Common myeloid progenitor, CD34-positive (primary cell): Measurements from ENCODE around the gene DPP10.

Experiments used
- CTCF ChIA-PET: fragments of 350-600 bp; sonication (Branson Sonifier 250); formaldehyde crosslinking; loops from one replicate; lab custom pipeline; 2021; ENCODE audit warnings: antibody characterized with exemption; lab: Charles Lee
- POLR2A ChIA-PET: fragments of 350-600 bp; sonication (Branson Sonifier 250); formaldehyde crosslinking; loops from one replicate; lab custom pipeline; 2021; ENCODE audit warnings: antibody characterized with exemption; lab: Charles Lee
- DNase-seq, 3 donors: peaks; one replicate each; pipeline versions ENCODE4 v3.0.0 to v3.0.0-alpha.2; 2013
- H3K27ac ChIP-seq, 2 experiments: 1 replicate in 1 of 2; 2 replicates in 1 of 2; pipeline ENCODE4 v1.7.0; 2013; ENCODE audit warnings: inconsistent platforms in 2 of 2, low read length in 2 of 2, mild to moderate bottlenecking in 2 of 2, low read depth in 1 of 2, moderate library complexity in 1 of 2; ENCODE audit not compliant: severe bottlenecking in 2 of 2, insufficient read depth in 1 of 2, poor library complexity in 1 of 2
- H3K27me3 ChIP-seq, 5 experiments: replicated peaks in 2 of 5; 1 replicate in 3 of 5; 2 replicates in 2 of 5; pipeline versions ENCODE4 v1.6.1 to v1.7.0; 2013; ENCODE audit warnings: low read length in 4 of 5, mild to moderate bottlenecking in 2 of 5, moderate library complexity in 2 of 5, inconsistent platforms in 1 of 5; ENCODE audit not compliant: insufficient read depth in 5 of 5, control insufficient read depth in 4 of 5
- H3K36me3 ChIP-seq, 4 experiments: 1 replicate in 2 of 4; 2 replicates in 2 of 4; pipeline versions ENCODE4 v1.6.1 to v1.7.0; 2013; ENCODE audit warnings: low read length in 3 of 4, control low read depth in 1 of 4, mild to moderate bottlenecking in 1 of 4; ENCODE audit not compliant: control insufficient read depth in 4 of 4, insufficient read depth in 4 of 4
- H3K4me1 ChIP-seq, 4 experiments: 1 replicate in 3 of 4; 2 replicates in 1 of 4; pipeline versions ENCODE4 v1.6.1 to v1.7.1; 2013; ENCODE audit warnings: low read length in 3 of 4, mild to moderate bottlenecking in 3 of 4, control low read depth in 1 of 4, inconsistent platforms in 1 of 4, moderate library complexity in 1 of 4; ENCODE audit not compliant: control insufficient read depth in 4 of 4, insufficient read depth in 4 of 4; ENCODE audit errors: control extremely low read depth in 1 of 4
- H3K4me3 ChIP-seq, 7 experiments: 1 replicate in 4 of 7; 2 replicates in 3 of 7; pipeline versions ENCODE4 v1.5.1 to v1.7.0; 2013; ENCODE audit warnings: mild to moderate bottlenecking in 7 of 7, low read length in 6 of 7, moderate library complexity in 6 of 7, inconsistent platforms in 2 of 7, low read depth in 2 of 7, control low read depth in 1 of 7; ENCODE audit not compliant: insufficient read depth in 4 of 7, control insufficient read depth in 1 of 7; ENCODE audit errors: extremely low read depth in 1 of 7
- H3K9me3 ChIP-seq, 5 experiments: 1 replicate in 4 of 5; 2 replicates in 1 of 5; pipeline versions ENCODE4 v1.6.1 to v1.7.1; 2013; ENCODE audit warnings: low read length in 4 of 5, mild to moderate bottlenecking in 2 of 5, inconsistent platforms in 1 of 5, low read depth in 1 of 5, moderate library complexity in 1 of 5; ENCODE audit not compliant: control insufficient read depth in 4 of 5, insufficient read depth in 2 of 5; ENCODE audit errors: control extremely low read depth in 1 of 5
- WGBS: methylation state at CpG from one replicate; pipeline ENCODE4 v1.1.5; 2013; ENCODE audit not compliant: insufficient coverage; 5-methylcytosine and 5-hydroxymethylcytosine counted together

The DPP10 gene

DNA sequence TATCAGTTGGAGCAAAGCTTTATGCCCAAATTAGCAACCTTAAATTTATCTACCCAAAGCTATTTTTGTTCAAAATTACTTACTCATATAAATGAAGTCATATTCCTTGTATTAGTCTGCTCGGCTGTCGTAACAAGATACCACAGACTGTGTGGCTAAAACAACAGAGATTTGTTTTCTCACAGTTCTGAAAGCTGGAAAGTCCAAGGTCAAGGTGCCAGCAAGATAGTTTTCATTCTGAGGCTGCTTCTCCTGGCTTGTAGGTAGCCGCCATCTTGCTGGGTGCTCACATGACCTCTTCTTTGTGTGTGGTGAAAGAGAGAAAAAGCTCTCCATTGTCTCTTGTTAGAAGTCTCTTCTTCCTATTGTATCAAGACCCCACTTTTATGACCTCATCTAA, 15.7 kb upstream of the DPP10 start:
- 100% methylated on average over 2 of the region's 3 CpGs for WGBS
- POLR2A ChIA-PET, result no interaction called here
- no peaks in the 10 kb centered on the region for H3K36me3 ChIP-seq

DNA sequence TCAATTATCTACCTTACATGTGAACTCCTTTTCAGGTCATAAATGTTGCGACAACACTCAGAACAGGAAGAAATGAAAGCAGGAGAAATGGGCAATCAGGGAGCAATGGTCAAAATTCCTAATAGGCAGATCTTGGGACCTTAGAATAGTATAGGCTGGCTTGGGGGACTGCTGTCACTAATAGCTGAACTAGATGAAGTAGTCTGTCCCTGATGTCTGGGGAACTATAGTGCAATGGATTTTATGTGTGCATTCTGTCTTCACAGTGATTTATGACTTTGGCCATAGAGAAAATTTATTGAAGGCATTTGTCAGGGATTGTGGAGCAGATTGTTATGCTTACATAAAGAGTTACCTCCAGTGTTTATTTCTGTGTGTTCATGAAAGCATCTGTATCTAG, 6.1 kb upstream of the DPP10 start:
- no peaks in the 10 kb centered on the region for H3K4me1 ChIP-seq
- no peak for DNase-seq
- no CpG with 5 or more reads among the region's 1 CpG for WGBS
- ChIA-PET CTCF (no interaction called here), POLR2A (no interaction called here)
- H3K27me3 ChIP-seq, result no peaks in the 10 kb centered on the region
- no peak overlapping the region for H3K27ac ChIP-seq
- H3K4me3 ChIP-seq, result no peak overlapping the region
- peaks cover 0 to 1% (median 0%) of the 10 kb centered on the region in 5 experiments for H3K9me3 ChIP-seq
- no peaks in the 10 kb centered on the region for H3K36me3 ChIP-seq

More for the DNA sequence above, 15.7 kb upstream of the DPP10 start:
- Histone ChIP-seq H3K27me3 (no peaks in the 10 kb centered on the region), H3K4me3 (no peak overlapping the region), H3K4me1 (no peaks in the 10 kb centered on the region), H3K27ac (no peak overlapping the region), H3K9me3 (no peaks in the 10 kb centered on the region)
- DNase-seq, result no peak
- CTCF ChIA-PET, result interaction anchor here (1.2 kb wide), 1 partner anchor 28 kb away, joined by 3 read pairs; no protein-coding TSS in a partner anchor

DNA sequence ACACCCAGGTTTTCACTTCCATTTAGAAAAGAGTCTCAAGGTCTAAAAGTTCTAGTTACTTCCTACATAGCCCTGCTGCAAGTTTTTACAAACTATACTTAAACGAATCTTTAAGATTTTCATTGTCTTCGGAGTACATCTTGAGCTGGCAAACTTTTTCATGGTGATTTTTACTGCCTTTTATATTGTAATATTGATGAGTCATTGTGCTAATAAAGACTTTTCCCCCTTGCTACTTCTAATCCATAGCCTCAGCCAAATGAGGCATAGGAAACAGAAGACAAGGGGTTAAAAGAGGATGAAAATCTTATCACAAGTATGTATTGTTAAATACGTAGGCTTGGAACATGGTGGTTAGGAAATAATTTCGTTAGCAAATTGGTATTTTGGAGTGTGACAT, 4.1 kb downstream of the DPP10 start:
- WGBS, result 80% methylated on average over 2 of the region's 4 CpGs
- POLR2A ChIA-PET, result no interaction called here
- H3K9me3 ChIP-seq, result peaks cover 0 to 1% (median 0%) of the 10 kb centered on the region in 5 experiments
- CTCF ChIA-PET, result no interaction called here
- no peaks in the 10 kb centered on the region for H3K36me3 ChIP-seq
- H3K4me3 ChIP-seq, result no peak overlapping the region
- no peak overlapping the region for H3K27ac ChIP-seq
- H3K27me3 ChIP-seq, result no peaks in the 10 kb centered on the region
- DNase-seq, result no peak
- no peaks in the 10 kb centered on the region for H3K4me1 ChIP-seq

DNA sequence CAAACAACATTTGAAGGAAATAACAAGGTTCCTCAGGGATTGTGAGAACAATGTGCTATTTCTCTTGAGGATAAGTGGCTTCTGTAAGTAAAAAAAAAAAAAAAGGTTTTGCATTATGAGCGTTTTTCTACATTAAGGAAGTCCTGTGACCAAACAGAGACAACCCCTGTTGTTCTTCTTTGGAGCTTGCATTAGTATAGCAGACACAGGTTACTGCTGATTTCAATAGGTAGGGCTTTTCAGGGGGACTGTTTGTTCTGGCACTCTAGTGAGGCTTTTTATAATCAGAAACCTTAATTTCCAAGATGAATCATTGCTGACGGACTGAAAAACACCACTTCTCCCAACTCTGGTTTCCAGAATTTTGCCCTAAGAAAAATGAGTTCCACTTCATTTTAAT, 8.2 kb downstream of the DPP10 start:
- Histone ChIP-seq H3K27ac (no peak overlapping the region), H3K36me3 (no peaks in the 10 kb centered on the region), H3K27me3 (no peaks in the 10 kb centered on the region), H3K4me1 (no peaks in the 10 kb centered on the region), H3K9me3 (no peaks in the 10 kb centered on the region), H3K4me3 (no peak overlapping the region)
- POLR2A ChIA-PET, result interaction anchor here (0.9 kb wide), 1 partner anchor 39 kb away, joined by 4 read pairs; no protein-coding TSS in a partner anchor
- DNase-seq, result no peak
- CTCF ChIA-PET, result no interaction called here
- no CpG with 5 or more reads among the region's 2 CpGs for WGBS

DNA sequence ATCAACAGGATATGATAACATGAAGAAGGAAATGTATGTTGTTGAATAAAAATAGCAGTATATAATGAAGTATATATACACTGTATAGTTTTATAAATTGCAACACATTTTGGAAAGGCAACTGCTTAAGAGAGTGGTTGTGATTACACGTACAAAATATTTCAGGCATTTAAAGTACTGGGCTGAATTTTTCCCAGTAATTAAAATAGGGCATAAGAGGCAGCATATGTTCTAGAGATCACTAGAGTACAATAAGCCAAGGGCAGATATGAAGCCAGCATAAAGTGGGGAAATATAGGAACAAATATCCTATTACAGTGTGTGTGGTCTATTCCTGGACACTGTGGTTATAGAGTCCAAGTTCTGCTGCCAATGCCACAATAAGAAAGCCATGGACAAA, 14.1 kb downstream of the DPP10 start:
- WGBS, result 100% methylated on average over 1 of the region's 1 CpG
- no peaks in the 10 kb centered on the region for H3K36me3 ChIP-seq
- CTCF ChIA-PET, result no interaction called here
- no peak overlapping the region for H3K27ac ChIP-seq
- no peak overlapping the region for H3K4me3 ChIP-seq
- peaks cover 0 to 2% (median 0%) of the 10 kb centered on the region in 5 experiments for H3K27me3 ChIP-seq
- H3K9me3 ChIP-seq, result no peaks in the 10 kb centered on the region
- POLR2A ChIA-PET, result no interaction called here
- DNase-seq, result no peak
- no peaks in the 10 kb centered on the region for H3K4me1 ChIP-seq

DNA sequence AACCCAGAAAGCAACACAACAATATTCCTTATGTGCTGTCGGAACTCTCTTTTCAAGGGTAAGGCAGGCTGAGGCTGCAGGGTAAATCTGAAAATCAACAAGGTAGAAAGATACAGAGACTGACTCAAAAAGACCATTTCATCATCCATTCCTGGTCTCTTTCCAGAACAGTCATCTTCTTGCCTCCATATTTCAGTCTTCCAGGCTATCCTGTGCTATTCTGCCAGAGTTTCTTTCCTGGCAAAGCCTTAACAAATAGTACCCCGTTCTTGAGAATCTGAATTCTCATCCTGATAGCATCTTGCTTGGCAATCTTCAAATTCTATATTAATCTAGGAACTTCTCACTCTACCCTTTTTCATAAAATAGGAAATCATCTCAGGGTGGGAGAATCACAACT, 15.5 kb downstream of the DPP10 start:
- Histone ChIP-seq H3K27me3 (peaks cover 0 to 2% (median 0%) of the 10 kb centered on the region in 5 experiments), H3K9me3 (no peaks in the 10 kb centered on the region), H3K36me3 (no peaks in the 10 kb centered on the region), H3K27ac (no peak overlapping the region), H3K4me1 (no peaks in the 10 kb centered on the region), H3K4me3 (no peak overlapping the region)
- POLR2A ChIA-PET, result no interaction called here
- CTCF ChIA-PET, result no interaction called here
- 100% methylated on average over 1 of the region's 2 CpGs for WGBS
- no peak for DNase-seq

DNA sequence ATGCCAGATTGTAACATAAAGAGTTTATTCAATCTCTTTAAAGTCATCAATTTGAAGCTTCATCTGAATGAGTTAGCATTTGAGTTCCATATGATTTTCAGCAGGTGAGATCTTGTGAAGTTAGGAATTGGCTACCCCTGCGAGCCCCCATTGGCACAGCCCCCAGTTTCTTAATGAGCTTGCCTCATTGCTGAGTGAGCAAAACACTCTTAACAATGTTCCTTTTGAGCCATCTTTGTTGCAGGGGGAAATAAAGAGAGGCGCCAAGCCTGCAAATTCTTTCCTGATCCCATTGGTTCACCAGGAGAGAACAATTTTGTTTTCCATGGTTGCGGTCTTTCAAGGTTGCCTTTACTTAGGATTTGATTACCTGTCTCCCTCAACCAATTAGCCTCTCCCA, 18.7 kb downstream of the DPP10 start:
- Histone ChIP-seq H3K4me3 (no peak overlapping the region), H3K4me1 (no peaks in the 10 kb centered on the region), H3K27ac (no peak overlapping the region), H3K36me3 (no peaks in the 10 kb centered on the region), H3K9me3 (no peaks in the 10 kb centered on the region), H3K27me3 (peaks cover 0 to 2% (median 0%) of the 10 kb centered on the region in 5 experiments)
- ChIA-PET CTCF (no interaction called here), POLR2A (no interaction called here)
- 94% methylated on average over 3 of the region's 3 CpGs for WGBS
- no peak for DNase-seq
